ENCODE results near the gene UPK1B.

DNA sequence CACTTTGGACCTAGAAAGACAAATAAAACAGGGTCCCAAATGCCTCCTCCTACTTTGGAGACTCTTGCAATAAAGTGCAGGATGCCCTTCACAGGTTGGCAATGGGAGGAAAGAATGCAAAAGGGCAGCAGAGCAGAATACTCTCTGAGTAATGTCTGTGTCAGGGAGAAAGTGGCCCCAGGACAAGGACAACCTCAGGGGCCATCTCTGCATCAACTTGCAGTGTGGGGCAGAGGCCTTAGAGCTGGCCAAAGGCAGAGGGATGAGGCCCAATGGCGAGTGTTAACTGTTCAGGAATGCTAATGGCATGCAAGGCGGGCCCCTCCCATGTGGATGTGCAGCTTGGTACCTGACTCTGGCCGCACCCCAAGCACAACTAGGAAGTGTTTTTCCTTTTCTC, 8.4 kb downstream of the UPK1B start:
- no peak for TF ChIP-seq POLR2A (IDR thresholded peaks at IDR 0.05)
- TF ChIP-seq, protein P1, sequence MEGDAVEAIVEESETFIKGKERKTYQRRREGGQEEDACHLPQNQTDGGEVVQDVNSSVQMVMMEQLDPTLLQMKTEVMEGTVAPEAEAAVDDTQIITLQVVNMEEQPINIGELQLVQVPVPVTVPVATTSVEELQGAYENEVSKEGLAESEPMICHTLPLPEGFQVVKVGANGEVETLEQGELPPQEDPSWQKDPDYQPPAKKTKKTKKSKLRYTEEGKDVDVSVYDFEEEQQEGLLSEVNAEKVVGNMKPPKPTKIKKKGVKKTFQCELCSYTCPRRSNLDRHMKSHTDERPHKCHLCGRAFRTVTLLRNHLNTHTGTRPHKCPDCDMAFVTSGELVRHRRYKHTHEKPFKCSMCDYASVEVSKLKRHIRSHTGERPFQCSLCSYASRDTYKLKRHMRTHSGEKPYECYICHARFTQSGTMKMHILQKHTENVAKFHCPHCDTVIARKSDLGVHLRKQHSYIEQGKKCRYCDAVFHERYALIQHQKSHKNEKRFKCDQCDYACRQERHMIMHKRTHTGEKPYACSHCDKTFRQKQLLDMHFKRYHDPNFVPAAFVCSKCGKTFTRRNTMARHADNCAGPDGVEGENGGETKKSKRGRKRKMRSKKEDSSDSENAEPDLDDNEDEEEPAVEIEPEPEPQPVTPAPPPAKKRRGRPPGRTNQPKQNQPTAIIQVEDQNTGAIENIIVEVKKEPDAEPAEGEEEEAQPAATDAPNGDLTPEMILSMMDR (IDR thresholded peaks at IDR 0.05 in 4 of 5, conservative IDR thresholded peaks at IDR 0.05 in 1 of 5) = no peak
